HCT116 (cell line): ENCODE results near the gene ADGRL3.

Experiments used
- EZH2 ChIP-seq: fragments of 200-600 bp; sonication (generic); IDR thresholded peaks from 2 replicates; pipeline ENCODE4 v1.6.1; 2017; ENCODE audit warnings: antibody characterized with exemption, mixed run types
- JUND ChIP-seq: IDR thresholded peaks from 2 replicates; pipeline ENCODE4 v1.6.1; 2012
- POLR2AphosphoS5 ChIP-seq: IDR thresholded peaks from 2 replicates; pipeline ENCODE4 v1.6.1; 2011; ENCODE audit warnings: mild to moderate bottlenecking, low read depth, low read length, moderate library complexity
- SIN3A ChIP-seq: IDR thresholded peaks from 2 replicates; pipeline ENCODE4 v1.6.1; 2012; ENCODE audit warnings: low read depth
- ZNF274 ChIP-seq: fragments of 200-500 bp; sonication (Bioruptor generic); IDR thresholded peaks from 2 replicates; pipeline ENCODE4 v1.6.1; 2014; ENCODE audit warnings: mild to moderate bottlenecking, low read depth, low read length, inconsistent platforms
- TF ChIP-seq, protein P1 (sequence below), 3 experiments: fragments of 200-600 bp in 1 of 3; sonication (generic) in 1 of 3; IDR thresholded peaks in 2 of 3; conservative IDR thresholded peaks in 1 of 3; 2 replicates each; pipeline ENCODE4 v1.5.1; 2012 to 2017; ENCODE audit warnings: low read depth in 2 of 3, low read length in 2 of 3, antibody characterized with exemption in 1 of 3, borderline replicate concordance in 1 of 3, control low read depth in 1 of 3, mild to moderate bottlenecking in 1 of 3, mixed read lengths in 1 of 3, mixed run types in 1 of 3, moderate library complexity in 1 of 3; ENCODE audit not compliant: insufficient read depth in 1 of 3

DNA sequence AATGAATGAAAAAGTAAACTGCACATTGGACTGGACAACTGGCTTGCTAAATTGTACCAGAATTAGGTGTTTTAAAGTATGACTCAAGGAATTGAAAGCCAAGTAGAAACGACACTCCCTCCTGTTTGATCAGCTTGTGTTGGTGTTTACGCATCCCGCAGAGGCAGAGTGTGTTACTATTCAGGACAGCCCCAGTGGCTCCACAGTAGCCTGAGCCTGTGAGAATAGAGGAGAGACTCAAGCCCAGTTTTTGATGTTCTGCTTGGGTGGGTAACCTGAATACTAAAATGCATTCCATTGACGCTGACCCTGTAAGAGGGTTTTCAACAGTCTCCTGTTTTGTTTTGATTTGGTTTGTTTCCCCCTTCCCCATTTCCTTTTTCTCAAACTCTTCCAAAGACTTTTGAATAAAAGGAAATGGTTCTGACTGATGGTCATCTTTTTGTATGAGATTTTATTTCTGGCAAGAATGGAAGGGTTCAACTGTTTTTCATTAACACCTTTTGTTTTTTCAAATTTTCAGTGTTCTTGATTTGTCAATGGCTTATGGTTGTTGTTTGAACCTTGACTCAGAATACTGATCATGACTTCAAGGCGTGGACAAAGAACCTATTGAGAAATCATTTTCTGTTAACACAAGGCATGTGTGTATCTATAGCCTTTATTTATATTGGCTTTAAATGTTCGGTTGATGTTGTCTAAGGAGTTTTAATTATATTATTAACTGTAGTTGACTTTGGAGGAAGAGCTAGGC lies 10.2 kb downstream of the ADGRL3 start:
- TF ChIP-seq, protein P1, sequence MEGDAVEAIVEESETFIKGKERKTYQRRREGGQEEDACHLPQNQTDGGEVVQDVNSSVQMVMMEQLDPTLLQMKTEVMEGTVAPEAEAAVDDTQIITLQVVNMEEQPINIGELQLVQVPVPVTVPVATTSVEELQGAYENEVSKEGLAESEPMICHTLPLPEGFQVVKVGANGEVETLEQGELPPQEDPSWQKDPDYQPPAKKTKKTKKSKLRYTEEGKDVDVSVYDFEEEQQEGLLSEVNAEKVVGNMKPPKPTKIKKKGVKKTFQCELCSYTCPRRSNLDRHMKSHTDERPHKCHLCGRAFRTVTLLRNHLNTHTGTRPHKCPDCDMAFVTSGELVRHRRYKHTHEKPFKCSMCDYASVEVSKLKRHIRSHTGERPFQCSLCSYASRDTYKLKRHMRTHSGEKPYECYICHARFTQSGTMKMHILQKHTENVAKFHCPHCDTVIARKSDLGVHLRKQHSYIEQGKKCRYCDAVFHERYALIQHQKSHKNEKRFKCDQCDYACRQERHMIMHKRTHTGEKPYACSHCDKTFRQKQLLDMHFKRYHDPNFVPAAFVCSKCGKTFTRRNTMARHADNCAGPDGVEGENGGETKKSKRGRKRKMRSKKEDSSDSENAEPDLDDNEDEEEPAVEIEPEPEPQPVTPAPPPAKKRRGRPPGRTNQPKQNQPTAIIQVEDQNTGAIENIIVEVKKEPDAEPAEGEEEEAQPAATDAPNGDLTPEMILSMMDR (IDR thresholded peaks at IDR 0.05 in 2 of 3, conservative IDR thresholded peaks at IDR 0.05 in 1 of 3; ENCODE audit: borderline replicate concordance in 1 of 3, insufficient read depth in 1 of 3, low read depth in 2 of 3, low read length in 2 of 3): no peak
- TF ChIP-seq EZH2 (no peak), SIN3A (no peak), ZNF274 (no peak), POLR2AphosphoS5 (no peak), JUND (no peak)
